ENCODE measurements around the gene GNAL.

GRCh38 chr18:11785444-11786055 lies 96.5 kb downstream of the GNAL start:
- TF ChIP-seq CTCF (IDR thresholded peaks at IDR 0.05) (no peak), POLR2A (IDR thresholded peaks at IDR 0.05) (no peak)

Measured in thyroid gland (tissue), 4 donors.